Neural progenitor cell (in vitro differentiated cells): ENCODE results near the gene RNF144B. TPM values are rescaled to one million over a fixed set of nuclear protein-coding genes. Genes with fewer than 3 reads are reported as not detected.
"Not testable (repeated sequence)": the region's sequence is repeated elsewhere in the genome, so short reads cannot be mapped to it uniquely, and the experiment has no call there.

Experiments used
- DNase-seq: peaks from one replicate; pipeline ENCODE4 v3.0.0-alpha.2; 2016; ENCODE audit warnings: low spot score
- H2AFZ ChIP-seq: fragments of 200-600 bp; sonication (generic); replicated peaks from 2 replicates; pipeline ENCODE4 v1.6.1; 2016; ENCODE audit warnings: antibody characterized with exemption
- H3F3A ChIP-seq: fragments of 200-600 bp; sonication (generic); 2 replicates; pipeline ENCODE4 v1.6.1; 2016; ENCODE audit warnings: antibody characterized with exemption, low read depth
- H3K27ac ChIP-seq: fragments of 200-600 bp; sonication (generic); 2 replicates; pipeline ENCODE4 v1.5.1; 2016; ENCODE audit warnings: mild to moderate bottlenecking
- H3K27me3 ChIP-seq: fragments of 200-600 bp; sonication (generic); 2 replicates; pipeline ENCODE4 v1.6.1; 2016; ENCODE audit warnings: mild to moderate bottlenecking, moderate library complexity
- H3K36me3 ChIP-seq: fragments of 200-600 bp; sonication (generic); 2 replicates; pipeline ENCODE4 v1.5.1; 2016
- H3K4me1 ChIP-seq: fragments of 200-600 bp; sonication (generic); 2 replicates; pipeline ENCODE4 v1.6.1; 2016; ENCODE audit warnings: mixed run types
- H3K4me2 ChIP-seq: fragments of 200-600 bp; sonication (generic); 2 replicates; pipeline ENCODE4 v1.6.1; 2016
- H3K4me3 ChIP-seq: fragments of 200-600 bp; sonication (generic); 2 replicates; pipeline ENCODE4 v1.5.1; 2016
- H3K79me2 ChIP-seq: fragments of 200-600 bp; sonication (generic); 2 replicates; pipeline ENCODE4 v1.6.1; 2016; ENCODE audit warnings: low read depth
- H3K9ac ChIP-seq: fragments of 200-600 bp; sonication (generic); 2 replicates; pipeline ENCODE4 v1.6.1; 2016
- H3K9me3 ChIP-seq: fragments of 200-600 bp; sonication (generic); 2 replicates; pipeline ENCODE4 v1.5.1; 2016; ENCODE audit warnings: low read depth
- H4K20me1 ChIP-seq: fragments of 200-600 bp; sonication (generic); 2 replicates; pipeline ENCODE4 v1.6.1; 2016; ENCODE audit warnings: low read depth
- H3K27ac Mint-ChIP-seq: 3 replicates; pipeline ENCODE4 v1.8.0; 2021; ENCODE audit warnings: mixed read lengths
- H3K27me3 Mint-ChIP-seq: 2 replicates; pipeline ENCODE4 v1.8.0; 2022; ENCODE audit warnings: low read depth, mild to moderate bottlenecking, inconsistent platforms, moderate library complexity, mixed read lengths; ENCODE audit not compliant: insufficient read depth
- H3K36me3 Mint-ChIP-seq: 3 replicates; pipeline ENCODE4 v1.8.0; 2021; ENCODE audit warnings: mixed read lengths
- H3K4me1 Mint-ChIP-seq: 3 replicates; pipeline ENCODE4 v1.8.0; 2021; ENCODE audit warnings: mixed read lengths
- H3K4me3 Mint-ChIP-seq: 3 replicates; pipeline ENCODE4 v1.8.0; 2021; ENCODE audit warnings: mild to moderate bottlenecking, moderate library complexity, mixed read lengths
- H3K9me3 Mint-ChIP-seq: 3 replicates; pipeline ENCODE4 v1.8.0; 2020; ENCODE audit warnings: mixed read lengths
- EZH2 ChIP-seq: fragments of 200-600 bp; sonication (generic); IDR thresholded peaks from 2 replicates; pipeline ENCODE4 v1.6.1; 2017; ENCODE audit warnings: antibody characterized with exemption, mild to moderate bottlenecking, moderate library complexity
- EZH2phosphoT487 ChIP-seq: fragments of 200-600 bp; sonication (generic); IDR thresholded peaks from 2 replicates; pipeline ENCODE4 v1.6.1; 2017; ENCODE audit warnings: antibody characterized with exemption
- total RNA-seq: library from RNA; depleted of rRNA; stranded (reverse); fragments of >200 nt; gene quantifications from 2 replicates; pipeline ENCODE4 v1.2.3, GENCODE V29; 2015; ENCODE audit warnings: low replicate concordance
- TF ChIP-seq, protein P1 (sequence below): fragments of 200-600 bp; sonication (generic); IDR thresholded peaks from 2 replicates; pipeline ENCODE4 v1.5.1; 2017; ENCODE audit warnings: antibody characterized with exemption, mild to moderate bottlenecking

Gene RNF144B
- total RNA-seq, 1 donor from 2014 or later, result 0.75 TPM

DNA sequence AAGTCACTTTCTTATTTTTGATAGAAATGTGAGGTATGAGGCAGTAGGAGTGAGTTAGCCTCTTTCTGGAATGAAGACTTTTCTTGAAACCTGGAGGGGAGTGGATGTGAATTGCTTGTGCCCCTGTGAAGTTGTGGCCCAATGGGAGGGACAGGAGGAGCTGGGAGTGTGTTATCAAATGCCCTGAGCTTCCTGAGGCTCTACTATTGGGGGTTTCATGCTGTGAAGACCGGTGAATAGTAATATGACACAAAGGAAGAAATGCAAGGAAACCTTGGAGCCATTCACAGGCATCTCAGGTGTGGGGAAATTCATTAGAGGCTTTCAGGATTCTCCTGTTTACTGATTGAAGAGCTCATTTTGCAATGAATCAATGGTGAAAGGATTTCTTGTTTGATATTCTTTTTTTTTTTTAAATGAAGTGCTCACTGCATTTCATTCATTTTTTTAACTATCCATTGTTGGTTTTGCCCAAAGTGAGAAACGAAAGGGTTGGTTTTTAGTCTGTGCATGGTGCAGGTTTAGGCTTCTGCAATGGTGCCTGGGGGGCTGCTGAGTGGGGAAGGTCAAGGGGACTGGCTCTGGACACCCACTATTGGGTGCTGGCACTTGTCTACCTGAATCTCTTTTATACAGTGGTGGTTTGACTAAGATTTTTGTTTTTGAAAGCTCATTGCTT lies 8.2 kb downstream of the RNF144B start:
- no peaks in the 10 kb centered on the region for H3F3A ChIP-seq
- no peak overlapping the region for H2AFZ ChIP-seq
- no peak overlapping the region for H3K9ac ChIP-seq
- H3K79me2 ChIP-seq, result no peaks in the 10 kb centered on the region
- no peaks in the 10 kb centered on the region for H3K27me3 ChIP-seq
- Mint-ChIP-seq H3K4me3 (no peak overlapping the region), H3K36me3 (no peaks in the 10 kb centered on the region), H3K9me3 (no peaks in the 10 kb centered on the region), H3K4me1 (no peaks in the 10 kb centered on the region), H3K27me3 (peaks cover 3% of the 10 kb centered on the region), H3K27ac (peak overlapping the region; percentile 60)
- H3K36me3 ChIP-seq, result no peaks in the 10 kb centered on the region
- H3K4me2 ChIP-seq, result no peak overlapping the region
- H3K9me3 ChIP-seq, result no peaks in the 10 kb centered on the region
- H4K20me1 ChIP-seq, result no peaks in the 10 kb centered on the region
- DNase-seq, result peak; percentile 11
- TF ChIP-seq EZH2phosphoT487 (no peak), EZH2 (no peak)
- TF ChIP-seq, protein P1, sequence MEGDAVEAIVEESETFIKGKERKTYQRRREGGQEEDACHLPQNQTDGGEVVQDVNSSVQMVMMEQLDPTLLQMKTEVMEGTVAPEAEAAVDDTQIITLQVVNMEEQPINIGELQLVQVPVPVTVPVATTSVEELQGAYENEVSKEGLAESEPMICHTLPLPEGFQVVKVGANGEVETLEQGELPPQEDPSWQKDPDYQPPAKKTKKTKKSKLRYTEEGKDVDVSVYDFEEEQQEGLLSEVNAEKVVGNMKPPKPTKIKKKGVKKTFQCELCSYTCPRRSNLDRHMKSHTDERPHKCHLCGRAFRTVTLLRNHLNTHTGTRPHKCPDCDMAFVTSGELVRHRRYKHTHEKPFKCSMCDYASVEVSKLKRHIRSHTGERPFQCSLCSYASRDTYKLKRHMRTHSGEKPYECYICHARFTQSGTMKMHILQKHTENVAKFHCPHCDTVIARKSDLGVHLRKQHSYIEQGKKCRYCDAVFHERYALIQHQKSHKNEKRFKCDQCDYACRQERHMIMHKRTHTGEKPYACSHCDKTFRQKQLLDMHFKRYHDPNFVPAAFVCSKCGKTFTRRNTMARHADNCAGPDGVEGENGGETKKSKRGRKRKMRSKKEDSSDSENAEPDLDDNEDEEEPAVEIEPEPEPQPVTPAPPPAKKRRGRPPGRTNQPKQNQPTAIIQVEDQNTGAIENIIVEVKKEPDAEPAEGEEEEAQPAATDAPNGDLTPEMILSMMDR, result no peak
- no peaks in the 10 kb centered on the region for H3K4me1 ChIP-seq
- H3K4me3 ChIP-seq, result no peak overlapping the region
- H3K27ac ChIP-seq, result no peak overlapping the region

DNA sequence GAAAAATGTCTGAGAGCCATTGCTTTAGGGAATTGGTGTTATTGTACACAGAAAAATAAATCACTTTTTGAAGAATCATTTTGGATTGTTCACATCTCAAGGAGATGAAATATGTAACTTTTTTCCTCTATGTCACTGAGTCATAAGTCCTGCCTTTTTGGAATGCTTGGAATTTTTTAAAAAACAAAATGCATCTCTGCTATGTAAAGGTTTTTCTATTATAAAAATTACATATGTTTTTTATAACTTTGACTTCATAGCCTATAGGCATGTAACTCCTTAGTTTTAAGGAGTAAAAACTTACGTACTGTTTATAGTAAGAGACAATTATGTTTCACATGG lies 8.7 kb downstream of the RNF144B start:
- Mint-ChIP-seq H3K4me1 (peaks cover 5% of the 10 kb centered on the region), H3K4me3 (no peak overlapping the region), H3K27ac (no peak overlapping the region), H3K36me3 (no peaks in the 10 kb centered on the region), H3K27me3 (peaks cover 3% of the 10 kb centered on the region), H3K9me3 (no peaks in the 10 kb centered on the region)
- H3F3A ChIP-seq, result no peaks in the 10 kb centered on the region
- peaks cover 2% of the 10 kb centered on the region for H3K4me1 ChIP-seq
- H3K79me2 ChIP-seq, result no peaks in the 10 kb centered on the region
- H3K27me3 ChIP-seq, result no peaks in the 10 kb centered on the region
- no peak overlapping the region for H3K9ac ChIP-seq
- H2AFZ ChIP-seq, result no peak overlapping the region
- no peak overlapping the region for H3K27ac ChIP-seq
- no peaks in the 10 kb centered on the region for H3K36me3 ChIP-seq
- no peak for DNase-seq
- no peak overlapping the region for H3K4me3 ChIP-seq
- no peaks in the 10 kb centered on the region for H4K20me1 ChIP-seq
- H3K9me3 ChIP-seq, result no peaks in the 10 kb centered on the region
- TF ChIP-seq, protein P1, result no peak
- TF ChIP-seq EZH2, result no peak
- no peak for TF ChIP-seq EZH2phosphoT487
- no peak overlapping the region for H3K4me2 ChIP-seq

DNA sequence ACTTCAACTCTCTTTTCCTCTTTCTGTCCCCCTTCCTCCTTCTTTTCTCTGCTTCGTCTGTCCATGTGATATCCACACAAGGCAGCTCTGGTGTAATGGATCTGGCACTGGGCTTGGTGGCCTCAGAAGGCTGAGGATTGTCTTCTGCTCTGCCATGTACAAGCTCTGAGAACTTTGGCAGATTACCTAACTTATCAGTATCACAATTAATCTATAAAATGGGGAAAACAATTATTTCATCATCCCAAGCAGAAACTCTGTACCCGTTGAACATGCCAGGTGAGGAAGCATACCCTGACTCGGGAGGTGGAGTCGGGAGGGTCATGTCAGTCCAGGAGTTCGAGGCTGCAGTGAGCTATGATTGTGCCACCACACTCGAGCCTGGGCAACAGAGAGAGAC lies 10.6 kb downstream of the RNF144B start:
- H3K4me1 Mint-ChIP-seq, result peaks cover 9% of the 10 kb centered on the region
- DNase-seq, result no peak
- Histone ChIP-seq H3K9me3 (no peaks in the 10 kb centered on the region), H3K27me3 (no peaks in the 10 kb centered on the region), H3K4me3 (no peak overlapping the region), H2AFZ (no peak overlapping the region), H3F3A (no peaks in the 10 kb centered on the region), H3K4me2 (no peak overlapping the region), H3K9ac (no peak overlapping the region), H3K79me2 (no peaks in the 10 kb centered on the region), H3K27ac (no peak overlapping the region), H3K36me3 (no peaks in the 10 kb centered on the region), H3K4me1 (peaks cover 6% of the 10 kb centered on the region), H4K20me1 (no peaks in the 10 kb centered on the region)
- H3K27me3 Mint-ChIP-seq, result peaks cover 2% of the 10 kb centered on the region
- no peaks in the 10 kb centered on the region for H3K36me3 Mint-ChIP-seq
- no peak overlapping the region for H3K4me3 Mint-ChIP-seq
- no peak overlapping the region for H3K27ac Mint-ChIP-seq
- TF ChIP-seq, protein P1, result no peak
- no peak for TF ChIP-seq EZH2phosphoT487
- TF ChIP-seq EZH2, result no peak
- no peaks in the 10 kb centered on the region for H3K9me3 Mint-ChIP-seq

DNA sequence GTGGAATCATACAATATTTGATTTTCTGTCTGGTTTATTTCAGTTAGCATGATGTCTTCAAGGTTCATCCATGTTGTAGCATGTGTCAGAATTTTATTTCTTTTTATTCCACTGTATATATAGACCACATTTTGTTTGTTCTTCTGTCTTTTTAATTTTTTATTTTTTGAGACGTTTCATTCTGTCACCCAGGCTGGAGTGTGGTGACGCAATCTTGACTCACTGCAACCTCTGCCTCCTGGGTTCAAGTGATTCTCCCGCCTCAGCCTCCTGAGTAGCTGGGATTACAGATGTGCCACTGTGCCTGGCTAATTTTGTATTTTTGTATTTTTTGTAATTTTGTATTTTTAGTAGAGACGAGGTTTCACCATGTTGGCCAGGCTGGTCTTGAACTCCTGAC lies 11.1 kb downstream of the RNF144B start:
- not testable (repeated sequence) for DNase-seq, H3K9me3 Mint-ChIP-seq, H3K36me3 Mint-ChIP-seq, H2AFZ ChIP-seq, H4K20me1 ChIP-seq, H3K4me3 Mint-ChIP-seq, H3K27me3 Mint-ChIP-seq, H3K4me1 Mint-ChIP-seq, H3K27ac Mint-ChIP-seq, H3K9me3 ChIP-seq, H3K4me2 ChIP-seq, H3K4me1 ChIP-seq, H3K9ac ChIP-seq, H3F3A ChIP-seq, H3K27ac ChIP-seq, H3K36me3 ChIP-seq, H3K4me3 ChIP-seq, H3K79me2 ChIP-seq, H3K27me3 ChIP-seq
